SU-DHL-6 (cell line): ENCODE results near the gene ORAI1.

Experiments
- H2AFZ ChIP-seq: fragments of 200-600 bp; sonication (generic); 2 replicates; pipeline ENCODE4 v1.6.1; 2014; ENCODE audit warnings: low read depth, mild to moderate bottlenecking, moderate library complexity, mixed read lengths, antibody characterized with exemption, low read length; ENCODE audit not compliant: severe bottlenecking
- H3F3A ChIP-seq: fragments of 200-600 bp; shearing (Covaris generic); 2 replicates; pipeline ENCODE4 v1.6.0; 2016; ENCODE audit warnings: antibody characterized with exemption, mild to moderate bottlenecking; ENCODE audit not compliant: insufficient read depth
- H3K27ac ChIP-seq: fragments of 200-600 bp; sonication (generic); 2 replicates; pipeline ENCODE4 v1.5.1; 2016; ENCODE audit warnings: low read depth, mild to moderate bottlenecking, low read length, moderate library complexity, mixed read lengths
- H3K27me3 ChIP-seq: fragments of 200-600 bp; sonication (generic), shearing (Covaris generic); 2 replicates; pipeline ENCODE4 v1.6.0; 2014; ENCODE audit warnings: mild to moderate bottlenecking, low read length
- H3K36me3 ChIP-seq: fragments of 200-600 bp; sonication (generic); 2 replicates; pipeline ENCODE4 v1.6.1; 2014; ENCODE audit warnings: mild to moderate bottlenecking, low read length, mixed read lengths
- H3K4me2 ChIP-seq: fragments of 300-600, 200-600 bp; shearing (Covaris generic), sonication (generic); 2 replicates; pipeline ENCODE4 v1.6.0; 2014; ENCODE audit warnings: low read length, low read depth, mild to moderate bottlenecking; ENCODE audit not compliant: poor library complexity, severe bottlenecking
- H3K4me3 ChIP-seq: fragments of 200-600 bp; sonication (generic); 2 replicates; pipeline ENCODE4 v1.5.1; 2014; ENCODE audit warnings: antibody characterized with exemption, low read length, mild to moderate bottlenecking, mixed read lengths; ENCODE audit not compliant: insufficient read depth, poor library complexity, severe bottlenecking
- H3K79me2 ChIP-seq: fragments of 200-600 bp; sonication (generic); 2 replicates; pipeline ENCODE4 v1.6.1; 2014; ENCODE audit warnings: mild to moderate bottlenecking, low read length, moderate library complexity; ENCODE audit not compliant: insufficient read depth
- H3K9ac ChIP-seq: fragments of 200-600 bp; sonication (generic); 2 replicates; pipeline ENCODE4 v1.7.0; 2014; ENCODE audit warnings: mild to moderate bottlenecking, low read length
- H3K9me2 ChIP-seq: fragments of 200-600 bp; sonication (generic); replicated peaks from 2 replicates; pipeline ENCODE4 v1.6.1; 2014; ENCODE audit warnings: low read length; ENCODE audit not compliant: insufficient read depth
- H3K9me3 ChIP-seq: fragments of 200-600 bp; sonication (generic); 2 replicates; pipeline ENCODE4 v1.6.1; 2014; ENCODE audit warnings: low read length, mixed read lengths; ENCODE audit not compliant: insufficient read depth
- H4K20me1 ChIP-seq: fragments of 200-600 bp; sonication (generic); 2 replicates; pipeline ENCODE4 v1.6.1; 2014; ENCODE audit warnings: low read depth, mild to moderate bottlenecking, antibody characterized with exemption, low read length, moderate library complexity, mixed read lengths
- EZH2phosphoT487 ChIP-seq: fragments of 200-600 bp; sonication (generic), shearing (Covaris generic); conservative IDR thresholded peaks from 2 replicates; pipeline ENCODE4 v1.6.1; 2018; ENCODE audit warnings: mild to moderate bottlenecking, antibody characterized with exemption, low read length, moderate library complexity, mixed read lengths
- TF ChIP-seq, protein P1 (sequence below): fragments of 200-600 bp; sonication (generic); IDR thresholded peaks from one replicate; pipeline ENCODE4 v1.5.1; 2017; ENCODE audit warnings: antibody characterized with exemption, mild to moderate bottlenecking, low read length, moderate library complexity; ENCODE audit not compliant: insufficient read depth, poor library complexity, severe bottlenecking

The ORAI1 gene

DNA sequence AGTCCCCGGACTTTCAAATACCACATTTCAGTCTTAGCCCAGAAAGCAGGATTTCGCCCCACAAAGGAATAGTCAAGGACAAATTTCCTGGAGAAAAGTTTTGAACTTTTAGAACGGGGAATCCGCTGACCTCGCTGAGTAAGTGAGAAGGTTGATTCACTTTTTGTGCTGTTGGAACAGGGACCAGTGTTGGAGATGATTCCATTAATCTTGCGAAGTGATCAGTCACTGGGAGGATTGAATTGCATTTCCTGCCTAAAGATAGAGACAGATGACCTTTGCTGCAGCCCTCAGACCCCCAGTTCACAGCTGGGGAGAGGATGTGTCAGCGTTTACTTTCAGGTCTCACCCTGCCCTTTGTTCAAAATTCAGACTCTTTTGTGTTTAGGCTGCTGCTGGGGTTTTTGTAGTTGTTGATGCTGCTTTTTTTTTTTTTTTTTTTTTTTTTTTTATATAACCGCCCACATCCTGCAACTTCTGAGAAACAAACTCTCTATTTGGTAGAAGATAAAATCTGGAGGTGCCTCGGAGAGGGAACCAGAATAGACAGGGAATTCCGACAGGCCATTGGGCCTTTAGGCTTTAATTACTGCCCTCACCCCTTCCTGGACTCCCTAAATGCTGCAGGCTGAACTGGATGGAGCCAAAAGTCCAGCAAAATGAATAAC lies 35.7 kb upstream of the ORAI1 start:
- H3K79me2 ChIP-seq, result no peaks in the 10 kb centered on the region
- H3K9ac ChIP-seq, result peak overlapping the region; percentile 53
- TF ChIP-seq, protein P1, sequence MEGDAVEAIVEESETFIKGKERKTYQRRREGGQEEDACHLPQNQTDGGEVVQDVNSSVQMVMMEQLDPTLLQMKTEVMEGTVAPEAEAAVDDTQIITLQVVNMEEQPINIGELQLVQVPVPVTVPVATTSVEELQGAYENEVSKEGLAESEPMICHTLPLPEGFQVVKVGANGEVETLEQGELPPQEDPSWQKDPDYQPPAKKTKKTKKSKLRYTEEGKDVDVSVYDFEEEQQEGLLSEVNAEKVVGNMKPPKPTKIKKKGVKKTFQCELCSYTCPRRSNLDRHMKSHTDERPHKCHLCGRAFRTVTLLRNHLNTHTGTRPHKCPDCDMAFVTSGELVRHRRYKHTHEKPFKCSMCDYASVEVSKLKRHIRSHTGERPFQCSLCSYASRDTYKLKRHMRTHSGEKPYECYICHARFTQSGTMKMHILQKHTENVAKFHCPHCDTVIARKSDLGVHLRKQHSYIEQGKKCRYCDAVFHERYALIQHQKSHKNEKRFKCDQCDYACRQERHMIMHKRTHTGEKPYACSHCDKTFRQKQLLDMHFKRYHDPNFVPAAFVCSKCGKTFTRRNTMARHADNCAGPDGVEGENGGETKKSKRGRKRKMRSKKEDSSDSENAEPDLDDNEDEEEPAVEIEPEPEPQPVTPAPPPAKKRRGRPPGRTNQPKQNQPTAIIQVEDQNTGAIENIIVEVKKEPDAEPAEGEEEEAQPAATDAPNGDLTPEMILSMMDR, result no peak
- no peak for TF ChIP-seq EZH2phosphoT487
- no peaks in the 10 kb centered on the region for H3K9me2 ChIP-seq
- no peaks in the 10 kb centered on the region for H3K36me3 ChIP-seq
- H3K4me2 ChIP-seq, result peak overlapping the region; percentile 74
- no peaks in the 10 kb centered on the region for H3K27me3 ChIP-seq
- H3F3A ChIP-seq, result peaks cover 18% of the 10 kb centered on the region
- peak overlapping the region; percentile 37 for H3K4me3 ChIP-seq
- peak overlapping the region; percentile 72 for H2AFZ ChIP-seq
- H3K9me3 ChIP-seq, result no peaks in the 10 kb centered on the region
- peak overlapping the region; percentile 90 for H3K27ac ChIP-seq
- no peaks in the 10 kb centered on the region for H4K20me1 ChIP-seq

- Histone ChIP-seq H2AFZ (no peak overlapping the region), H3K9me2 (no peaks in the 10 kb centered on the region), H3K27ac (no peak overlapping the region), H3K4me3 (no peak overlapping the region), H3K36me3 (no peaks in the 10 kb centered on the region), H3K9me3 (no peaks in the 10 kb centered on the region), H3K4me2 (no peak overlapping the region), H4K20me1 (no peaks in the 10 kb centered on the region), H3K9ac (no peak overlapping the region), H3K27me3 (no peaks in the 10 kb centered on the region), H3F3A (peaks cover 18% of the 10 kb centered on the region), H3K79me2 (no peaks in the 10 kb centered on the region)
- no peak for TF ChIP-seq EZH2phosphoT487
- TF ChIP-seq, protein P1, result no peak
Measured at GRCh38 chr12:121592320-121592719, 34.0 kb upstream of the ORAI1 start.

GRCh38 chr12:121595520-121595919 lies 30.8 kb upstream of the ORAI1 start:
- H3F3A ChIP-seq, result peaks cover 7% of the 10 kb centered on the region
- no peak for TF ChIP-seq EZH2phosphoT487
- TF ChIP-seq, protein P1, result no peak
- no peaks in the 10 kb centered on the region for H3K9me3 ChIP-seq
- H2AFZ ChIP-seq, result no peak overlapping the region
- H3K36me3 ChIP-seq, result no peaks in the 10 kb centered on the region
- H3K27ac ChIP-seq, result no peak overlapping the region
- H3K27me3 ChIP-seq, result no peaks in the 10 kb centered on the region
- H3K4me2 ChIP-seq, result no peak overlapping the region
- no peaks in the 10 kb centered on the region for H3K9me2 ChIP-seq
- no peaks in the 10 kb centered on the region for H3K79me2 ChIP-seq
- H3K9ac ChIP-seq, result no peak overlapping the region
- no peaks in the 10 kb centered on the region for H4K20me1 ChIP-seq
- no peak overlapping the region for H3K4me3 ChIP-seq
